Skeletal muscle cell (primary cell): Measurements from ENCODE around the gene UBE3B.

Source experiments
- DNase-seq: peaks from one replicate; pipeline ENCODE4 v3.0.0-alpha.2; 2010; ENCODE audit warnings: low read depth
- H3K4me3 ChIP-seq: 2 replicates; pipeline ENCODE4 v1.5.1; 2011; ENCODE audit warnings: low read depth, mild to moderate bottlenecking, control low read depth, low read length, moderate library complexity

Gene UBE3B

DNA sequence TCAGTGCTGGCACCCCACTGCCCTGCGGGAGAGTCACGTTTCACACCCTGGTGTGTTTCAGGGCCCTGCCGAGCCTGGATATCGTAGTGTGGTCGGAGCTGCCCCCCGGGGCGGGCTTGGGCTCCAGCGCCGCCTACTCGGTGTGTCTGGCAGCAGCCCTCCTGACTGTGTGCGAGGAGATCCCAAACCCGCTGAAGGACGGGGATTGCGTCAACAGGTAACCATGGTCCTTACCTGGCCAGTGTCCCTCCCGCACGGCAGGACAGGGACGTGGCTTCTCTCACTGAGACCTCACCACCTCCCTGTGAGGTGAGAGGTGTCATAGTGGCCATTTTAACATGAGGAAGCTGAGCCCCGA lies 103.9 kb downstream of the UBE3B start:
- no peak overlapping the region for H3K4me3 ChIP-seq
- DNase-seq: no peak

DNA sequence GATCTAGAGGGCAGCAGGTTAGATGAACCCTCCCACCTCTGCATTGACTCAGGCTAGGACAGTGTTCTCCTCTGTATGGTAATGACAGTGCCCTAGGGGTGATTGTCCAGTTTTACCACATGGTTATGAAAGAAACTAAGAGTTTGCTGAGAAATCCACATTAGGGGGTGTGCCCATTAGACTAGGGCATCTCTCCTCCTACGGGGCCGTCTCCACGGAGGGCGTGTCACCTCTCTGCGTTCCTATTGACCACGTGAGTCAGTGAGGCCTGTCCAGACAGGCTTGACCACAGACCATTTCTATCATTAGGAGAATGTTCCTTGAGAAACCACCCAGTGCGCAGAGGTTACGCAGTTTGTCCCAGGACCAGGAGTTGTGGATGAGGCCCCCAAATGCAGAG lies 104.4 kb downstream of the UBE3B start:
- no peak overlapping the region for H3K4me3 ChIP-seq
- DNase-seq: no peak

DNA sequence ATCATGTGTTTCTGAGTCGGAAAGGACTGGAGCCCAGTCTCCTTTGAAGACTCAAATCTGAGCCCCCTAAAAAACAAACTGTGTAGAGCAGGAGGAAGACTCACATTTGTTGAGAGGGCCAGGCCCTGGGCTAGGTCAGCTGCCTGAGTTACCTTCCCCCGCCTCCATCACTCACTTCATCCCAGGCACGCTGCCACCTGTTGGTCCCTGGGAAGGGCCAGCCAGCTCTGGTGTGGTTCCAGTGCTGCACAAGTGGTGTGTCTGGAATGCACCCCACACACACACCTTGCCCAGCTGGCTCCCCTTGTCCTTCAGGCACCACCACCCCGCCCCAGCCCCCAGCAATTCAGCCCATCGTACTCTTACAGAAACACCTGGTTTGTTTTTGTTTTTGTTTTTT lies 105.2 kb downstream of the UBE3B start:
- no peak overlapping the region for H3K4me3 ChIP-seq
- DNase-seq: no peak

GRCh38 chr12:109583733-109584132 lies 106.3 kb downstream of the UBE3B start:
- H3K4me3 ChIP-seq: no peak overlapping the region
- DNase-seq: no peak
